ENCODE measurements around the gene MTARC2.

DNA sequence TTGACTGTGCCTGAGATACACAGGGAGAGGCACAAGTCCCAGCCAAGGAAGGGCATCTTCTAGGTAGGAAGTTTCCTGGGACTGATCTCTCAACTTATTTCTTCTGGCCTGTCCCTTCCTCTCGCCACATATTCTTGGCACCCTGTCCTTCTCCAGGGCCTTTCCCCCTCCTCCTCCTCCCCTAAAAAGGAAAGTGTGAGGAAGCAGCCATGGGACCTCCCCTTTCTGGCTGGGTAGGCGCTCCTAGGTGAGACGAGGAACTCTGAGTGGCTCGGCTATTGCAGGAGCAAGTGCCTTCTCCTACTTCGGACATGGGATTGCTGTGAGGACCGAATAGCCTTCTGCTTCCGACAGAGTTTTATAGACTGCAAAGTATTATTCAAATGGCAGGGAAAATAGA, 15.5 kb upstream of the MTARC2 start:
- TF ChIP-seq, protein P1, sequence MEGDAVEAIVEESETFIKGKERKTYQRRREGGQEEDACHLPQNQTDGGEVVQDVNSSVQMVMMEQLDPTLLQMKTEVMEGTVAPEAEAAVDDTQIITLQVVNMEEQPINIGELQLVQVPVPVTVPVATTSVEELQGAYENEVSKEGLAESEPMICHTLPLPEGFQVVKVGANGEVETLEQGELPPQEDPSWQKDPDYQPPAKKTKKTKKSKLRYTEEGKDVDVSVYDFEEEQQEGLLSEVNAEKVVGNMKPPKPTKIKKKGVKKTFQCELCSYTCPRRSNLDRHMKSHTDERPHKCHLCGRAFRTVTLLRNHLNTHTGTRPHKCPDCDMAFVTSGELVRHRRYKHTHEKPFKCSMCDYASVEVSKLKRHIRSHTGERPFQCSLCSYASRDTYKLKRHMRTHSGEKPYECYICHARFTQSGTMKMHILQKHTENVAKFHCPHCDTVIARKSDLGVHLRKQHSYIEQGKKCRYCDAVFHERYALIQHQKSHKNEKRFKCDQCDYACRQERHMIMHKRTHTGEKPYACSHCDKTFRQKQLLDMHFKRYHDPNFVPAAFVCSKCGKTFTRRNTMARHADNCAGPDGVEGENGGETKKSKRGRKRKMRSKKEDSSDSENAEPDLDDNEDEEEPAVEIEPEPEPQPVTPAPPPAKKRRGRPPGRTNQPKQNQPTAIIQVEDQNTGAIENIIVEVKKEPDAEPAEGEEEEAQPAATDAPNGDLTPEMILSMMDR (conservative IDR thresholded peaks at IDR 0.05; ENCODE audit: low read depth, low read length): no peak
- no peak for TF ChIP-seq EZH2 (IDR thresholded peaks at IDR 0.05; ENCODE audit: low read length, unreplicated experiment)
- TF ChIP-seq EZH2phosphoT487 (IDR thresholded peaks at IDR 0.05; ENCODE audit: borderline replicate concordance, low read length): no peak

All from PC-3 (cell line).